ENCODE measurements around the gene KLF17.

Gene KLF17

DNA sequence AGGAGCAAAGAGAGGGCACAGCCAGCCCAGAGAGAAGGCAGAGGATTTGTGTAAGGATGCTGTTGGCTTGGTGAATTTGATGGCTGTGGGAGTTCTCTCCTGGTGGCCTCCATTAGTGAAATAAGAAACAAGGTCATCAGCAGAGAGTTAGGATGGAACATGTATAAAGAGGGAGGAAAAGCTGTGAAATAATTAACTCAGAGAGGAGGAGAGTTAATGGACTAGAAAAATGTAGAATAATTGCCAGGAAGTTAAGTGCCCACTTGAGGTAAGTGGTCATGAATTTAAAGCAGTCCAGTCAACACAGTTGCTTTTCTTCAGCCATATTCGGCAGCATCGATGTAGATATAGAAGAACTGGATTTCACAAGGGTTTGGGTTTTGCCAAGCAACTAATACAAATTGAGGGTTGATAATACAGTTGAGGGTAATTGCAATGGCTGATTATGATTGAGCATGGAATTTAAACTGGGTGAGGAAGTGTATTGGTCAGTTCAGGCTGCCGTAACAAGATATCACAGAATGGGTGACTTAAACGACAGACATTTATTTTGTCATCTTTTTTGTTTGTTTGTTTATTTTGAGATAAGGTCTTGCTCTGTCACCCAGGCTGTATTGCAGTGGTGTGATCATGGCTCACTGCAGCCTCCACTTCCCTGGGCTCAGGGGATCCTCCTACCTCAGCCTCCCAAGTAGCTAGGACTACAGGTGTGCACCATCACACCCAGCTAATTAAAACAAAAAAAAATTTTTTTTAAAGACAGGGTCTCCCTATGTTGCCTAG lies 31.7 kb upstream of the KLF17 start:
- Histone ChIP-seq H3K27ac (no peak overlapping the region), H3K4me3 (ENCODE audit: low read depth in 1 of 2, low read length in 1 of 2) (no peak overlapping the region), H3K4me1 (ENCODE audit: control insufficient read depth in 1 of 2, insufficient read depth in 1 of 2, low read depth in 1 of 2, low read length in 1 of 2) (no peaks in the 10 kb centered on the region), H3K36me3 (no peaks in the 10 kb centered on the region), H3K9me3 (no peaks in the 10 kb centered on the region), H3K27me3 (peaks cover 3% of the 10 kb centered on the region)
- TF ChIP-seq, protein P1, sequence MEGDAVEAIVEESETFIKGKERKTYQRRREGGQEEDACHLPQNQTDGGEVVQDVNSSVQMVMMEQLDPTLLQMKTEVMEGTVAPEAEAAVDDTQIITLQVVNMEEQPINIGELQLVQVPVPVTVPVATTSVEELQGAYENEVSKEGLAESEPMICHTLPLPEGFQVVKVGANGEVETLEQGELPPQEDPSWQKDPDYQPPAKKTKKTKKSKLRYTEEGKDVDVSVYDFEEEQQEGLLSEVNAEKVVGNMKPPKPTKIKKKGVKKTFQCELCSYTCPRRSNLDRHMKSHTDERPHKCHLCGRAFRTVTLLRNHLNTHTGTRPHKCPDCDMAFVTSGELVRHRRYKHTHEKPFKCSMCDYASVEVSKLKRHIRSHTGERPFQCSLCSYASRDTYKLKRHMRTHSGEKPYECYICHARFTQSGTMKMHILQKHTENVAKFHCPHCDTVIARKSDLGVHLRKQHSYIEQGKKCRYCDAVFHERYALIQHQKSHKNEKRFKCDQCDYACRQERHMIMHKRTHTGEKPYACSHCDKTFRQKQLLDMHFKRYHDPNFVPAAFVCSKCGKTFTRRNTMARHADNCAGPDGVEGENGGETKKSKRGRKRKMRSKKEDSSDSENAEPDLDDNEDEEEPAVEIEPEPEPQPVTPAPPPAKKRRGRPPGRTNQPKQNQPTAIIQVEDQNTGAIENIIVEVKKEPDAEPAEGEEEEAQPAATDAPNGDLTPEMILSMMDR (IDR thresholded peaks at IDR 0.05): no peak

DNA sequence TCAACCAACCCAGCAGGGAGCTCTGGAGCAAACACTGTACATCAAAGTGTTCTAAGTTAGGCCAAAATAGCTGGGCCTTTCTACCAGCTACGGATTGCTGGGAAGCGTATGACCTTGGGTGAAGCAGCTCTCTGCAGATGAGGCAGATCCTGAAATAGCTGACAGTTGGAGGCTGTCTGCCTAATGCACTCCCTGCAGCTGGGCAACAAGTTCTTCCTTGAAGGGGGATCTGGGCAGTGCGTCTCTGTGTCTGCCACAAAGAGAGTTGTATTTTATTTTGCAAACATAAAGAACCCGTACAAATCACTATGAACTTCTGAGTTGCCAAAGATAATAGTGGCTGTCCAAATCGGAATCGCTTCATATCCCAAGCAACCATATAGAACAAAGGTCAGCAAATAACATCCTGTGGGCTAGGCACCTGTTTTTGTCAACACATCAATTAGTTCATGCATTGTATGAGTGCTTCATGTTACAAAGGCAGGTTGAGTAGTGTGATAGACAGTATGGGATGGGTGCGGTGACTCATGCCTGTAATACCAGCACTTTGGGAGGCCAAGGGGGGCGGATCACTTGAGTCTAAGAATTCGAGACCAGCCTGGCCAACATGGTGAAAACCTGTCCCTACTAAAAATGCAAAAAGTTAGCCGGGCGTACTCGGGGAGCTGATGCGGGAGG lies 29.1 kb upstream of the KLF17 start:
- TF ChIP-seq, protein P1 (IDR thresholded peaks at IDR 0.05): no peak
- Histone ChIP-seq H3K4me3 (ENCODE audit: low read depth in 1 of 2, low read length in 1 of 2) (no peak overlapping the region), H3K9me3 (no peaks in the 10 kb centered on the region), H3K27me3 (peaks cover 3% of the 10 kb centered on the region), H3K36me3 (no peaks in the 10 kb centered on the region), H3K27ac (no peak overlapping the region), H3K4me1 (ENCODE audit: control insufficient read depth in 1 of 2, insufficient read depth in 1 of 2, low read depth in 1 of 2, low read length in 1 of 2) (no peaks in the 10 kb centered on the region)

DNA sequence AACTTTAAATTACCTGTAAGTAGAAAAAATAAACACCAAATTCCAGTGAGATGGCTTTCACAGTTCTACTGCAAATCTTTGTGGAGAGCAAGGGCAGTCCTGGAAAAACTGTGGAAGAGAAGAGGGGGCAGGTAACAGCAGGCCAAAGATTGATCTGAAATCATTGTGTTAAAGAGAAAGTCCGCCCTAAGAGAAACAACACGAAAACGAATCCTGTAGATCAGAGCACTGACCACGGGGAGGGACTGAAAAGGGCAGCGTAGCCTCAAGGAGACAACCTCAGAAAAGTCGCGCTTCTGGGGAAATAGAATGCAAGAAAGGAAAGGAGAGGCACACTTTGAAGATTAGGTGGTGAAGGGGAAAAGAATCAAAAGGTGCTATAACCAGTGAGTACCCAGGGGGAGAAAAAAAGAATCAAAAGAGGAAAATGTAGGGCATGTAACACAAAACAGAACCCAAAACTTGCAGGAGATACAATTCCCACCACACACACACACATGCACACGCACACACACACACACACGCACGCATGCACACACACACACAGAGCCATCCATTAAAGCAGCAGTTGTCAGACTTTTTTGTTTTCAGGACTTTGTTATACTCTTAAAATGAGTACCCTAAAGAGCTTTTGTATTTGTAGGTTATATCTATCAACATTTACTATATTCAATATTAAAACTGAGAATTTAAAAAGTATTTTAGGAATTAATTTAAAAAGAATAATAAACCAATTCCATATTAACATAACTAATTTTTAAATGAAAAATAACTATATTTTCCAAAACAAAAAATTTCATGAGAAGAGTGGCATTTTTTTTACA lies 28.0 kb upstream of the KLF17 start:
- TF ChIP-seq, protein P1 (IDR thresholded peaks at IDR 0.05): no peak
- Histone ChIP-seq H3K4me1 (ENCODE audit: control insufficient read depth in 1 of 2, insufficient read depth in 1 of 2, low read depth in 1 of 2, low read length in 1 of 2) (no peaks in the 10 kb centered on the region), H3K27ac (no peak overlapping the region), H3K4me3 (ENCODE audit: low read depth in 1 of 2, low read length in 1 of 2) (no peak overlapping the region), H3K27me3 (peaks cover 3% of the 10 kb centered on the region), H3K36me3 (no peaks in the 10 kb centered on the region), H3K9me3 (no peaks in the 10 kb centered on the region)

DNA sequence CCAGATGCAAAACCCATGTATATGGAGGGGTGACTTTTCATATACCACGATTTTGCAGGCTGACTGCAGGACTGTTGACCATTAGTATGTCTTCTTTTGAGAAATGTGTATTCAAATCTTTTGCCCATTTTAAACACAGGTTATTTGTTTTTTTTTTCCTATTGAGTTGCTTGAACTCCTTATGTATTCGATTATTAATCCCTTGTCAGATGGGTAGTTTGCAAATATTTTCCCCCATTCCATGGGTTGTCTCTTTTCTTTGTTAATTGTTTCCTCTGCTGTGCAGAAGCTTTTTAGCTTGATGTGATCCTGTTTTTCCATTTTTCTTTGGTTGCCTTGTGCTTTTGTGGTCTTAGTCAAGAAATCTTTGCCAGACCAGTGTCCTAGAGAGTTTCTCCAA lies 24.6 kb upstream of the KLF17 start:
- Histone ChIP-seq H3K27me3 (peaks cover 3% of the 10 kb centered on the region), H3K36me3 (no peaks in the 10 kb centered on the region), H3K27ac (no peak overlapping the region), H3K4me1 (ENCODE audit: control insufficient read depth in 1 of 2, insufficient read depth in 1 of 2, low read depth in 1 of 2, low read length in 1 of 2) (no peaks in the 10 kb centered on the region), H3K9me3 (no peaks in the 10 kb centered on the region), H3K4me3 (ENCODE audit: low read depth in 1 of 2, low read length in 1 of 2) (no peak overlapping the region)
- TF ChIP-seq, protein P1 (IDR thresholded peaks at IDR 0.05): no peak

DNA sequence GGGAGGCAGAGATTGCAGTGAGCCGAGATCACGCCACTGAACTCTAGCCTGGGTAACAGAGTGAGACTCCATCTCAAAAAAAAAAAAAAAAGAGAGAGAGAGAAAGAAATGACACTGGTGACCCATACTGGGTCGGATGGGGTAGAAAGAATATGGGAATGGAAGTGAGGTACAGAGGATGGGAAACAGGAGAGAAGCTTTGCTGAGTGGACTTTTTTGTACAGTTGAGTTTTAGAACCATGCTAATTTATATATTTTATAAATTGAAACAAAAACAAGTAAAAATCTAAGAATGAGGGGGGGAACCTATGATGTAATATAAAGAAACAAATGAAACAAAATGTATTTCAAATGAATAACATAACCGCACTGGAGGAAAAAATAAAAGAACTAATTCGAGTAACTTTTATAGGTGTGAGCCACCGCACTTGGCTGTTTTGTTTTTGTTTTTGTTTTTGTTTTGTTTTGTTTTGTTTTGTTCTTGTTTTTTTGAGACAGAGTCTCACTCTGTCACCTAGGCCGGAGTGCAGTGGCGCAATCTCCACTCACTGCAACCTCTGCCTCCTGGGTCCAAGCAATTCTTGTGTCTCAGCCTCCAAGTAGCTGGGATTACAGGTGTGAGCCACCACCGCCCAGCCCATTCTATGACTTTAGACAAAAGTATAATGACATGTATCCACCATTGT lies 18.3 kb upstream of the KLF17 start:
- TF ChIP-seq, protein P1 (IDR thresholded peaks at IDR 0.05): no peak
- Histone ChIP-seq H3K9me3 (no peaks in the 10 kb centered on the region), H3K36me3 (no peaks in the 10 kb centered on the region), H3K27me3 (no peaks in the 10 kb centered on the region), H3K27ac (no peak overlapping the region), H3K4me3 (ENCODE audit: low read depth in 1 of 2, low read length in 1 of 2) (no peak overlapping the region), H3K4me1 (ENCODE audit: control insufficient read depth in 1 of 2, insufficient read depth in 1 of 2, low read depth in 1 of 2, low read length in 1 of 2) (no peaks in the 10 kb centered on the region)

Measured in neutrophil (primary cell).